ENCODE data around the gene VRTN.
"Not testable (repeated sequence)": the region's sequence is repeated elsewhere in the genome, so short reads cannot be mapped to it uniquely, and the experiment has no call there.

Gene VRTN, protein sequence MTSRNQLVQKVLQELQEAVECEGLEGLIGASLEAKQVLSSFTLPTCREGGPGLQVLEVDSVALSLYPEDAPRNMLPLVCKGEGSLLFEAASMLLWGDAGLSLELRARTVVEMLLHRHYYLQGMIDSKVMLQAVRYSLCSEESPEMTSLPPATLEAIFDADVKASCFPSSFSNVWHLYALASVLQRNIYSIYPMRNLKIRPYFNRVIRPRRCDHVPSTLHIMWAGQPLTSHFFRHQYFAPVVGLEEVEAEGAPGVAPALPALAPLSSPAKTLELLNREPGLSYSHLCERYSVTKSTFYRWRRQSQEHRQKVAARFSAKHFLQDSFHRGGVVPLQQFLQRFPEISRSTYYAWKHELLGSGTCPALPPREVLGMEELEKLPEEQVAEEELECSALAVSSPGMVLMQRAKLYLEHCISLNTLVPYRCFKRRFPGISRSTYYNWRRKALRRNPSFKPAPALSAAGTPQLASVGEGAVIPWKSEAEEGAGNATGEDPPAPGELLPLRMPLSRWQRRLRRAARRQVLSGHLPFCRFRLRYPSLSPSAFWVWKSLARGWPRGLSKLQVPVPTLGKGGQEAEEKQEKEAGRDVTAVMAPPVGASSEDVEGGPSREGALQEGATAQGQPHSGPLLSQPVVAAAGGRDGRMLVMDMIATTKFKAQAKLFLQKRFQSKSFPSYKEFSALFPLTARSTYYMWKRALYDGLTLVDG

DNA sequence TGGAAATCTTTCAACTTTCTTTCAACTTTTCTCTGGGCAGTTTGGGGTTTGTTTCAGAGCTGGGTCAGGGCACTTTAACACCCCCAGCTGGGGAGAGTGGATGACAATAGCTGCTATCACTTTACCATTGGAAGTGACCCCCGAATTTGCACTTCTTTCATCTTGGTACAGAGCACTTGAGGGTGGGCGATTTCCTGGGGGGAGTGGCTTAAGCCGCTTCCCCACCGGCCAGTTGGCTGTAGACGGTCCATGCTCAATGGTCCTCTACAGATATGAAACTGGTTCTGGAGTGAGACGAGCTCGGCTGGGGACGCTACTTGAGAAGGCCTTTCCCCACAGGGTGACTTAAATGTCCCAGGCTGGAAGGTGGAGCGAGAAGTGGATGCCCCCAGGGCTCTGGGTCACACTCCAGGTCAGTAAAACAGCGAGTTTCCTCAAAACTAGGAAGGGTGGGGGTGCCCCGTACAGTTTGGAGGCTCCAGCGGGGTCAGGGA lies at the start of gene VRTN:
Gene VRTN, plus strand, starts transcription at position 231 of the 494 bp plus-strand sequence. CDS start 8,313 bp downstream, outside the sequence.
- DNase-seq (ENCODE audit: low read depth in 2 of 2), result no peak

- DNase-seq (ENCODE audit: low read depth in 2 of 2), result peak; percentile 2 to 47
Observed at GRCh38 chr14:74299061-74299545, 49.2 kb upstream of the VRTN start.

- no peak for DNase-seq (ENCODE audit: low read depth in 2 of 2)
Observed at GRCh38 chr14:74301594-74302151, 46.6 kb upstream of the VRTN start.

- DNase-seq (ENCODE audit: low read depth in 2 of 2), result no peak
Observed at GRCh38 chr14:74302152-74302628, 46.1 kb upstream of the VRTN start.

- DNase-seq (ENCODE audit: low read depth in 2 of 2), result peak; percentile 78 to 81
Observed at GRCh38 chr14:74302634-74303569, 45.4 kb upstream of the VRTN start, which contains the start of gene ABCD4. TSS of gene ABCD4 (minus strand) at chr14:74302934. CDS start at chr14:74302912, 22 bp downstream.

GRCh38 chr14:74308695-74309094 lies 39.6 kb upstream of the VRTN start:
- no peak for DNase-seq (ENCODE audit: low read depth in 2 of 2)

DNA sequence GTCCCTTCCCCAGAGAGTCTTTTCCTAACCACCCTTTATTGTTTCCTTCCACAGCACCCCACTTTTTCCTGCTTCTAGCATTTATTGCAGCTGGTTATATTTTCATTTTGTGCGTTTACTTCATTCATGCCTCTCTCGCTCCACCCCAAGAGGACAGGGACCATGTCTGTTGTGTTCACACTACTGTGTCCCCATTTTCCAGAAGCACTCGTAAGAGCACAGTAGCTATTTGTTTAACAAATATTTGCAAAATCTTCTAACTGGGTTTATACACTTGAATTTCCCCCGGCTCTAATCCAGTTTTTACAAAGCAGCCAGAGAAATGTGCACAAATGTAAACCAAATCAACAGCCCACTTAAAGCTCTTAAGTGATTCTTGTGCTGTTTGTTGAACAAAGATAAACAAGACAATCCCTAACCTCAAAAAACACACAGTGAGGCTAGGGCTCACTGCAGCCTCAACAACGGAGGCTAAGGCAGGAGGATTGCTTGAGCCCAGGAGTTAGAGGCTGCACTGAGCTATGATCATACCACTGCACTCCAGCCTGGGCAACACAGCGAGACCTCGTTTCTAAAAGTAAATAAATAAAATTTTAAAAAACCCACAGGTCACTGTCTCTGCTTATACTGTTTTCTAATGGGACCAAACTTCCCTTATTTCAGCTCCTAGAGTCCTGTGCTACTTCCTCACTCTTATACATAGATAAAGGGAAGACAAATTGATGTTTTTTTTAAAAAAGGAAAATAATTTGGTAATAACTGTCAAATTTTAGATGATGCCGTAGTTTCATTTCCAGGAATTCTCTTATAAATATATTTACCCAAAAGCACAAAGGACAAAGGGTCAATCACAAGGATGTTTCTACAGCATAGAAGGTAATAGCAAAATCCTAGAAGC lies 38.9 kb upstream of the VRTN start:
- no peak for DNase-seq (ENCODE audit: low read depth in 2 of 2)

GRCh38 chr14:74312161-74312560 lies 36.1 kb upstream of the VRTN start:
- no peak for DNase-seq (ENCODE audit: low read depth in 2 of 2)

DNA sequence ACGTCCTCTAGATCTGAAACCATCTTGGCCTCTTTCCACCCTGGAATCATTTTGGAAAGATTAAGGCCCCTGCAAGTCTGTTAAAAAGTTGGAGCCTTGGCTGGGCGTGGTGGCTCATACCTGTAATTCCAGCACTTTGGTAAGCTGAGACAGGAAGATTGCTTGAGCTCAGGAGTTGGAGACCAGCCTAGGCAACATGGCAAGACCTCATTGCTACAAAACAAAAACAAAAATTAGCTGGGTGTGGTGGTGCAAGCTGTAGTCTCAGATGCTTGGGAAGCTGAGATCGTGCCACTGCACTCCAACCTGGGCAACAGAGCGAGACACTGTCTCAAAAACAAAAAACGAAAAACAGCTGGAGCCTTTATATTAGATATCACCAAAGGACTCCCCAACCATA lies 34.7 kb upstream of the VRTN start:
- DNase-seq (ENCODE audit: low read depth in 2 of 2), result no peak

DNA sequence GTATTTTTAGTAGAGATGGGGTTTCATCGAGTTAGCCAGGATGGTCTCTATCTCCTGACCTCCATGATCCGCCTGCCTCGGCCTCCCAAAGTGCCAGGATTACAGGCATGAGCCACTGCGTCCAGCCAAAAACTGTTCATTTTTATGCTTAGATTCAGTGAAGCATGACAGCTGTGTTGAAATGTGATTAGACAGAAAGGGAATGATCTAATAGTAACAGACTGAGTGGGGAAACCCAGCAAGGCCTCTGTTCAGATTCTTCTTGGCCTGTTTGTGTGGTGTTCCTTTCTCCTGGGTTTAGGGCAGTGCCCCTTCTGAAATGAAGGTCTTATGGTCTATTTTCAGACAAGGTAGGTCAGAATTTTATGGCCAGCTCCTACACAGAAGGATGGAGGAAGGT lies 33.7 kb upstream of the VRTN start:
- DNase-seq (ENCODE audit: low read depth in 2 of 2), result no peak

- no peak for DNase-seq (ENCODE audit: low read depth in 2 of 2)
Observed at GRCh38 chr14:74324931-74325361, 23.3 kb upstream of the VRTN start.

DNA sequence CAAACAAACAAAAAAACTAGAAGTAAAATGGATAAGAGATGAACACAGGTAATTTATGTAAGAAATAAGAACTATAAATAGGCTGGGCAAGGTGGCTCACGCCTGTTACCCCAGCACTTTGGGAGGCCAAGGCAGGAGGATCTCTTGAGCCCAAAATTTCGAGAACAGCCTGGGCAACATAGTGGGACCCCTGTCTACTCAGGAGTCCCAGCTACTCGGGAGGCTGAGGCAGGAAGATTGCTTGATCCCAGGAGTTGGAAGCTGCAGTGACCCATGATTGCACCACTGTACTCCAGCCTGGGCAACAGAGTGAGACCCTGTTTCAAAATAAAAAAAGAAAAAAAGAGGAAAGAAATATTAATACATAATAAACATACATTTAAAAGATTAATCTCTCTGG lies 22.8 kb upstream of the VRTN start:
- no peak for DNase-seq (ENCODE audit: low read depth in 2 of 2)

- DNase-seq (ENCODE audit: low read depth in 2 of 2), result no peak
Observed at GRCh38 chr14:74326369-74327152, 21.7 kb upstream of the VRTN start.

DNA sequence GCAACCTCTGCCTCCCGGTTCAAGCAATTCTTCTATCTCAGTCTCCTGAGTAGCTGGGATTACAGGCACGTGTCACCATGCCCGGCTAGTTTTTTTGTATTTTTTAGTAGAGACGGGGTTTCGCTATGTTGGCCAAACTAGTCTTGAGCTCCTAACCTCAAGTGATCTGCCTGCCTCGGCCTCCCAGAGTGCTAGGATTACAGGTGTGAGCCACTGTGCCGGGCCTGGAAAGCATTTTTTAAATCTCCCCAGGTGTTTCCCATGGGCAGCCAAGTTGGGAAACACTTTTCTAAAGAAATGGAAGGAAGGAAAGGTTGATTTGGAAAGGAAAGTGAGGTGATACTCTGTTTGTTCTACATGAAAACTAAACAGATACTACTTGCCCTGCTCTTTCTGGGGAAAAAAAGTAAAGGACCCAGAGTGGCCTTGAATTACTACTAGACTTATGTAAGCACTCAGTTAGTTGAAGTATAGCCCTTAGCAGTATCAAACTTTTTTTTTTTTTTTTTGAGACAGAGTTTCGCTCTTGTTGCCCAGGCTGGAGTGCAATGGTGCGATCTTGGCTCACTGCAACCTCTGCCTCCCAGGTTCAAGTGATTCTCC lies 18.2 kb upstream of the VRTN start:
- DNase-seq (ENCODE audit: low read depth in 2 of 2), result not testable (repeated sequence)

DNA sequence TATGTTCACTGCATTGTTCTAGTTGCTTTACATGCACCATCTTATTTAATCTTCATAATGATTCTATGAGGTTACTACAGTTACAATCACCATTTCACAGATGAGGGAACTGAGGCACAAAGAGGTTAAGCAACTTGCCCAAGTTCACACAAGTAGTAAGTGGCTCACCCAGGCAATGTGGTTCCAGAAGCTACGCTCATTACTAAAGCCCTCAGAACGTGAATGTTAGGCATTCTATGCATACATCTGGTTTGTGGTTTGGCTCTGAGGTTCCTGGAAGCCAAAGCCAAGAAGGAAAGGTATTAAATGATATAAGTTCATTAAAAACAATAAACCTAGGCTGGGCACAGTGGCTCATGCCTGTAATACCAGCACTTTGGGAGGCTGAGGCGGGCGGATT lies 14.4 kb upstream of the VRTN start:
- DNase-seq (ENCODE audit: low read depth in 2 of 2), result no peak

DNA sequence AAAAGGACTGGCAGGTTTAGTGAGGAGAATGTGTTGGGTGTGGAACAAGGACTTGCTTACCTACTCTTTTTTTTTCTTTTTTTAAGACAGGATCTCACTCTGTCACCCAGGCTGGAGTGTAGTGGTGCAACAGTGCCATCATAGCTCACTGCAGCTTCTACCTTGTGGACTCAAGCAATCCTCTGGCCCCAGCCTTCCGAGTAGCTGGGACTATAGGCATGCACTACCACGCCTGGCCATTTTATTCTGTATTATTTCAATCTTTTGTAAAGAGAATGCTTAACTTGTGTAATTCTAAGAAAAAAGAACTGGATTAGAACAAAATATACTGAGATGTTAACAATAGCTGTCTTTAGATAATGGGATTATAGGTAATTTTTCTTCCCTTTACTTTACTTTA lies 1.9 kb upstream of the VRTN start:
- no peak for DNase-seq (ENCODE audit: low read depth in 2 of 2)

DNA sequence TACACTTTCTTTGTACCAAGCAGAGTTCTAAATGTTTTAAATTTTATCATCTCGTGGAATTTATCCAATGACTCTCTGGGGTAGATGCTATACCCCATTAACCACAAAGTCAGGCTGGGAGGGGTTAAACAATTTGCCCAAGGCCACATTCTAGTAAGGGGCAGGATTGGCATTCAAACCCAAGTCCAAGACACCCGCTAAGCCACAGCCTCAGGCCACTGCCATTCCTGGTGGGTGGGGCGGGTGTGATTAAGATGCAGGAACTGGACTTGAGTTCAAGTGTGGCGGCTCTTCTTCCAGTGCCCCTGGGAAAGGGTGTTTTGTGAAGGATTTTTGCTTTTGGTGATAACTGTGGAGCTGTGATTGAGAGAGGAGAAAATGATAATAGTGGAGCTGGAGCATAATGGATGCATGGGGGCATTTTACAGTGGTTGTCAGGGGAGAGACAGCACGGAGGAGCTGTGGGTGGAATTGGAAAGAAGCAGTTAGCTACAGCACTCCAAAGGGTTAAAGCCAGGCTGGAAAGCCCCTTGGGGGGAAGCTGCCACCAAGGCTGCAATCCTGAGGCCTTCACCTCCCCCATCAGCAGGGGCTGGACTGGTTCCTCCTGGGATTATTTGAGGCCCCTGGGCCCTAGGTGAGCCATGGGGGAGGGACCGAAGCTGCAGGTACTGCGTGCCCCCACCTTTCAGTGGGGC lies 1.0 kb upstream of the VRTN start:
- DNase-seq (ENCODE audit: low read depth in 2 of 2), result no peak

DNA sequence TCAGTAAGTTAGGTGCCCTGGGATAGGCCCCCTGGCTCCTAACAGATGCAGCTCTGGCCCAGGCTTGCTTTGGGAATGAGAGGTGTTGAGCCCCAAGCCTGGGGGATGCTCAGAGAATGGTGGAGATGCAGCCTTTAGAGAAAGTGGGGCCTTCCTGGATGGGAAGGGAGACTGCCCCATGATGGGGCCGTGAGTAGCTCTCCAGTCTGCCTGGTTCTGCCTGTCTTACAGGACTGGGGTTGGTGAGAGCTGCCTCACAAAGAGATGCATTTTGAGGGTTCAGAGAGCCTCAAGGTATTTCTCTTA lies 523 bp upstream of the VRTN start:
- DNase-seq (ENCODE audit: low read depth in 2 of 2), result no peak
